Measurements from ENCODE around the gene HSCB.

HSCB gene

DNA sequence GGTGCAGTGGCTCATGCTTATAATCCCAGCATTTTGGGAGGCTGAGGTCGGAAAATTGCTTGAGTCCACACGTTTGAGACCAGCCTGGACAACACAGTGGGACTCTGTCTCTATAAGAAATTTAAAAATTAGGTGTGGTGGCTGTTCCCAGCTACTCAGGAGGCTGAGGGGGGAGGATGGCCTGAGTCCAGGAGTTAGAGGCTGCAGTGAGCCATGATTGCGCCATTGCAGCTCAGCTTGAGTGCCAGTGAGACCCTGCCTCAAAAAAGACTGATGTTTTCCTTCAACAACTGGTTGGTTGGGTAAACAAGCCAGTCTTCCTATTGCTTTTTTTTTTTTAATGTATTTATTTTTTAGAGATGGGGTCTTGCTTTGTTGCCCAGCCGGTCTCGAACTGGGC is 49.3 kb downstream of the HSCB start:
- Histone ChIP-seq H3K36me3 (peaks cover 64% of the 10 kb centered on the region), H3K4me3 (ENCODE audit: low read depth, low read length) (no peak overlapping the region)

DNA sequence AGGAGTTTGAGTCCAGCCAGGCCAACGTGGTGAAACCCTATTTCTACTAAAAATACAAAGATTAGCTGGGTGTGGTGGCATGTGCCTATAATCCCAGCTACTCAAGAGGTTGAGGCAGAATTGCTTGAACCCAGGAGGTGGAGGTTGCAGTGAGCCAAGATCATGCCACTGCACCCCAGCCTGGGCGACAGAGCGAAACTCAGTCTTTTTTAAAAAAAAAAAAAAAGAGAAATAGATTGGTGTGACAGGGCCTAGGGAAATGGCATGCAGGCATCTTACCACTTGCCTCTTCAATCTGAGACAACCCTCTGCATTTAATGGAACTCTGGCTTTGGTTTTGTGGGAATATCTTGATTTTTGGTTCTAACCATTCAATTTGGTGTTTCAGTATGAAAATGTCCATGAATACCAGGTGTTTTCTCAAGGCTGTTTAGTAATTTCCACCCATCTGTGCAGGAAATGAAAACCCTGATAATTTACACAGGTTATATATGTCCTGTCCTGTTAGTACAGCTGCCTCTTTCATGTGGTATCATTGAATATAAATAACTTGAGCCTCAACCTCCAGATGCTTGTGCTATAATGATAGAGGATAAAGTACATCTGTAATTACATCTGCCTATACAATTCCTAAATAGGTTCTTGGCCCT is 50.1 kb downstream of the HSCB start:
- no peak overlapping the region for H3K4me3 ChIP-seq (ENCODE audit: low read depth, low read length)
- DNase-seq, result no peak
- H3K9me3 ChIP-seq (ENCODE audit: severe bottlenecking), result no peaks in the 10 kb centered on the region
- H3K27me3 ChIP-seq (ENCODE audit: insufficient read depth, low read depth, severe bottlenecking), result no peaks in the 10 kb centered on the region
- H3K36me3 ChIP-seq, result peaks cover 64% of the 10 kb centered on the region
- no peak overlapping the region for H3K27ac ChIP-seq
- no peak for TF ChIP-seq CTCF (IDR thresholded peaks at IDR 0.05; ENCODE audit: low read depth, low read length)

More for the DNA sequence above, 49.3 kb downstream of the HSCB start:
- no peaks in the 10 kb centered on the region for H3K27me3 ChIP-seq (ENCODE audit: insufficient read depth, low read depth, severe bottlenecking)
- no peaks in the 10 kb centered on the region for H3K9me3 ChIP-seq (ENCODE audit: severe bottlenecking)
- no peak overlapping the region for H3K27ac ChIP-seq
- no peak for DNase-seq
- TF ChIP-seq CTCF (IDR thresholded peaks at IDR 0.05; ENCODE audit: low read depth, low read length), result no peak

- no peak overlapping the region for H3K27ac ChIP-seq
Measured at GRCh38 chr22:28792491-28793383, 50.9 kb downstream of the HSCB start.

GRCh38 chr22:28793976-28794584 is 52.2 kb downstream of the HSCB start:
- TF ChIP-seq CTCF (IDR thresholded peaks at IDR 0.05; ENCODE audit: low read depth, low read length), result no peak
- Histone ChIP-seq H3K4me3 (ENCODE audit: low read depth, low read length) (no peak overlapping the region), H3K27ac (no peak overlapping the region), H3K36me3 (peaks cover 59% of the 10 kb centered on the region), H3K9me3 (ENCODE audit: severe bottlenecking) (no peaks in the 10 kb centered on the region), H3K27me3 (ENCODE audit: insufficient read depth, low read depth, severe bottlenecking) (no peaks in the 10 kb centered on the region)
- no peak for DNase-seq

More at GRCh38 chr22:28792491-28793383, 50.9 kb downstream of the HSCB start:
- Histone ChIP-seq H3K4me3 (ENCODE audit: low read depth, low read length) (no peak overlapping the region), H3K27me3 (ENCODE audit: insufficient read depth, low read depth, severe bottlenecking) (no peaks in the 10 kb centered on the region), H3K36me3 (peaks cover 64% of the 10 kb centered on the region), H3K9me3 (ENCODE audit: severe bottlenecking) (no peaks in the 10 kb centered on the region)
- TF ChIP-seq CTCF (IDR thresholded peaks at IDR 0.05; ENCODE audit: low read depth, low read length), result no peak
- no peak for DNase-seq

DNA sequence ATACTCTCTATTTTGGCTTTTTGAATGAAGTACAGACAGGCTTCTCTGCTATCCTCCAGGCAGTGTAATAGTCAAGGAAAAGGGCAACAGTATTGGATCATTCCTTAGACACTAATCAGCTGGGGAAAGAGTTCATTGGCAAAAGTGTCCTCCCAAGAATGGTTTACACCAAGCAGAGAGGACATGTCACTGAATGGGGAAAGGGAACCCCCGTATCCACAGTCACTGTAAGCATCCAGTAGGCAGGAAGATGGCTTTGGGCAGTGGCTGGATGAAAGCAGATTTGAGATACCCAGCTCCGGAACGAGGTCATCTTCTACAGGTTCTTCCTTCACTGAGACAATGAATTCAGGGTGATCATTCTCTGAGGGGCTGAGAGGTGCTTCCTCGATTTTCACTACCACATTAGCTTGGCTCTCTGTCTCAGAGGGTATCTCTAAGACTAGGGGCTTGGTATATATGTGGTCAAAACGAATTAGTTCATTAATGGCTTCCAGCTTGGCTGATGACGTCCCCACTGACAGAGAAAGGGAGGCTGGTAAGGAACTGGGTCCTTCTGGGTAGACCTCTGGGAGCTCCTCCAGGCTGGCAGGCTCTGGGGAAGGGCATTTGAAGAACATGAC is 53.3 kb downstream of the HSCB start:
- DNase-seq, result no peak
- H3K36me3 ChIP-seq, result peaks cover 63% of the 10 kb centered on the region
- no peaks in the 10 kb centered on the region for H3K9me3 ChIP-seq (ENCODE audit: severe bottlenecking)
- H3K4me3 ChIP-seq (ENCODE audit: low read depth, low read length), result no peak overlapping the region
- no peak for TF ChIP-seq CTCF (IDR thresholded peaks at IDR 0.05; ENCODE audit: low read depth, low read length)
- H3K27ac ChIP-seq, result no peak overlapping the region
- H3K27me3 ChIP-seq (ENCODE audit: insufficient read depth, low read depth, severe bottlenecking), result no peaks in the 10 kb centered on the region
